Limb (tissue), 2 donors: ENCODE measurements around the gene INTS11.
"Not testable (repeated sequence)": the region's sequence is repeated elsewhere in the genome, so short reads cannot be mapped to it uniquely, and the experiment has no call there.

Experiments used
- DNase-seq, 2 donors: peaks; one replicate each; pipeline ENCODE4 v3.0.0-alpha.2; 2016; ENCODE audit errors: extremely low spot score in 2 of 2

Gene INTS11

GRCh38 chr1:1331068-1331965 lies 6.9 kb upstream of the INTS11 start, which contains the start of gene TAS1R3:
TSS of gene TAS1R3 (plus strand) at chr1:1331280. CDS start at chr1:1331346, 66 bp downstream.
- DNase-seq, result no peak

GRCh38 chr1:1330366-1331067 lies 6.1 kb upstream of the INTS11 start:
- no peak for DNase-seq

- no peak for DNase-seq
Measured at GRCh38 chr1:1329304-1330210, 5.1 kb upstream of the INTS11 start.

- no peak for DNase-seq
Measured at GRCh38 chr1:1328254-1328653, 3.8 kb upstream of the INTS11 start.

- no peak for DNase-seq
Measured at GRCh38 chr1:1327291-1327690, 2.8 kb upstream of the INTS11 start.

- DNase-seq, result no peak
Measured at GRCh38 chr1:1326075-1326605, 1.7 kb upstream of the INTS11 start.

GRCh38 chr1:1325288-1326074 lies 1.0 kb upstream of the INTS11 start:
- no peak for DNase-seq

- no peak for DNase-seq
Measured at GRCh38 chr1:1324084-1324523, 356 bp downstream of the INTS11 start.

- no peak for DNase-seq
Measured at GRCh38 chr1:1322952-1323351, 1.5 kb downstream of the INTS11 start.

- DNase-seq, result no peak
Measured at GRCh38 chr1:1322418-1322817, 2.0 kb downstream of the INTS11 start.

GRCh38 chr1:1321477-1321876 lies 3.0 kb downstream of the INTS11 start:
- DNase-seq, result no peak

- no peak for DNase-seq
Measured at GRCh38 chr1:1320666-1321448, 3.6 kb downstream of the INTS11 start.

GRCh38 chr1:1319646-1319941 lies 4.9 kb downstream of the INTS11 start:
- DNase-seq, result no peak

GRCh38 chr1:1318777-1319645 lies 5.4 kb downstream of the INTS11 start:
- no peak for DNase-seq

- DNase-seq, result no peak
Measured at GRCh38 chr1:1318131-1318652, 6.3 kb downstream of the INTS11 start.

GRCh38 chr1:1317420-1317819 lies 7.0 kb downstream of the INTS11 start:
- no peak for DNase-seq

- not testable (repeated sequence) for DNase-seq
Measured at GRCh38 chr1:1316199-1316598, 8.3 kb downstream of the INTS11 start.

GRCh38 chr1:1315435-1315954 lies 9.0 kb downstream of the INTS11 start:
- DNase-seq, result no peak
